Neural cell (in vitro differentiated cells): Measurements from ENCODE around the gene N4BP2. TPM values are rescaled to one million over a fixed set of nuclear protein-coding genes. Genes with fewer than 3 reads are reported as not detected.

Experiments
- H2AFZ ChIP-seq: fragments of 200-600, 300-800 bp; sonication (generic), shearing (Covaris generic); 2 replicates; pipeline ENCODE4 v1.6.0; 2014; ENCODE audit warnings: low read depth, mild to moderate bottlenecking, antibody characterized with exemption, low read length, moderate library complexity
- H3F3A ChIP-seq: fragments of 200-600 bp; shearing (Covaris generic); 2 replicates; pipeline ENCODE4 v1.6.1; 2016; ENCODE audit warnings: mild to moderate bottlenecking, moderate library complexity, mixed read lengths, antibody characterized with exemption, low read length; ENCODE audit not compliant: insufficient read depth, poor library complexity, severe bottlenecking
- H3K27ac ChIP-seq: fragments of 200-600, 300-800 bp; sonication (generic), shearing (Covaris generic); 2 replicates; pipeline ENCODE4 v1.5.1; 2014; ENCODE audit warnings: mild to moderate bottlenecking, low read length, moderate library complexity
- H3K27me3 ChIP-seq: fragments of 300-800, 200-600 bp; sonication (generic), shearing (Covaris generic); 2 replicates; pipeline ENCODE4 v1.6.0; 2014; ENCODE audit warnings: mild to moderate bottlenecking, low read depth, low read length, moderate library complexity; ENCODE audit not compliant: insufficient read depth
- H3K36me3 ChIP-seq: fragments of 300-800, 200-600 bp; sonication (generic), shearing (Covaris generic); 2 replicates; pipeline ENCODE4 v1.5.1; 2014; ENCODE audit warnings: mild to moderate bottlenecking, antibody characterized with exemption, low read length, moderate library complexity; ENCODE audit not compliant: insufficient read depth
- H3K4me2 ChIP-seq: fragments of 300-800, 200-600 bp; sonication (generic), shearing (Covaris generic); 2 replicates; pipeline ENCODE4 v1.6.0; 2014; ENCODE audit warnings: mild to moderate bottlenecking, low read length
- H3K4me3 ChIP-seq: fragments of 300-800, 200-600 bp; sonication (generic), shearing (Covaris generic); 2 replicates; pipeline ENCODE4 v1.5.1; 2014; ENCODE audit warnings: mild to moderate bottlenecking, low read length, moderate library complexity
- H3K79me2 ChIP-seq: fragments of 200-600 bp; shearing (Covaris generic); replicated peaks from 2 replicates; pipeline ENCODE4 v1.6.0; 2014; ENCODE audit warnings: mild to moderate bottlenecking, low read length, moderate library complexity; ENCODE audit not compliant: insufficient read depth
- H3K9ac ChIP-seq: fragments of 300-800, 200-600 bp; sonication (generic), shearing (Covaris generic); 2 replicates; pipeline ENCODE4 v1.6.1; 2016; ENCODE audit warnings: mild to moderate bottlenecking, low read length, mixed read lengths
- H3K9me2 ChIP-seq: fragments of 200-600 bp; shearing (Covaris generic); 2 replicates; pipeline ENCODE4 v1.6.1; 2016; ENCODE audit warnings: mild to moderate bottlenecking, low read length, mixed read lengths; ENCODE audit not compliant: insufficient read depth
- H3K9me3 ChIP-seq: fragments of 200-600, 300-800 bp; sonication (generic), shearing (Covaris generic); 2 replicates; pipeline ENCODE4 v1.6.1; 2016; ENCODE audit warnings: mild to moderate bottlenecking, mixed run types, low read length, moderate library complexity, mixed read lengths
- H4K20me1 ChIP-seq: fragments of 200-600 bp; shearing (Covaris generic); 2 replicates; pipeline ENCODE4 v1.6.1; 2016; ENCODE audit warnings: mild to moderate bottlenecking, mixed run types; ENCODE audit not compliant: insufficient read depth
- CTCF ChIP-seq: fragments of 450-650 bp; IDR thresholded peaks from 2 replicates; pipeline ENCODE4 v1.5.1; 2014; ENCODE audit warnings: antibody characterized with exemption, mild to moderate bottlenecking, moderate library complexity; ENCODE audit not compliant: poor library complexity, severe bottlenecking
- EP300 ChIP-seq: fragments of 450-650 bp; conservative IDR thresholded peaks from 2 replicates; pipeline ENCODE4 v1.6.1; 2014; ENCODE audit warnings: antibody characterized with exemption, mild to moderate bottlenecking, moderate library complexity; ENCODE audit not compliant: poor library complexity, severe bottlenecking
- EZH2 ChIP-seq: fragments of 200-600, 300-800 bp; shearing (Covaris generic), sonication (generic); IDR thresholded peaks from 2 replicates; pipeline ENCODE4 v1.6.1; 2014; ENCODE audit warnings: antibody characterized with exemption, low read length, borderline replicate concordance, mild to moderate bottlenecking; ENCODE audit not compliant: insufficient read depth, poor library complexity, severe bottlenecking
- MXI1 ChIP-seq: fragments of 450-650 bp; conservative IDR thresholded peaks from 2 replicates; pipeline ENCODE4 v1.6.1; 2014; ENCODE audit warnings: antibody characterized with exemption, mild to moderate bottlenecking; ENCODE audit not compliant: poor library complexity, severe bottlenecking
- POLR2AphosphoS5 ChIP-seq: IDR thresholded peaks from 2 replicates; pipeline ENCODE4 v1.6.1; 2012
- RAD21 ChIP-seq: fragments of 450-650 bp; conservative IDR thresholded peaks from 2 replicates; pipeline ENCODE4 v1.6.1; 2014; ENCODE audit warnings: antibody characterized with exemption, mild to moderate bottlenecking, moderate library complexity
- REST ChIP-seq: IDR thresholded peaks from 2 replicates; pipeline ENCODE4 v1.6.1; 2012; ENCODE audit warnings: borderline replicate concordance
- SMC3 ChIP-seq: fragments of 450-650 bp; conservative IDR thresholded peaks from 2 replicates; pipeline ENCODE4 v1.6.1; 2014; ENCODE audit warnings: antibody characterized with exemption, mild to moderate bottlenecking, moderate library complexity; ENCODE audit not compliant: poor library complexity
- TAF1 ChIP-seq: IDR thresholded peaks from 2 replicates; pipeline ENCODE4 v1.6.1; 2012; ENCODE audit warnings: low read depth
- polyA plus RNA-seq: library from polyadenylated mRNA; depleted of rRNA; stranded (reverse); fragments of >200 nt; gene quantifications from 2 replicates; pipeline ENCODE4 v1.2.3, GENCODE V29; 2014

The N4BP2 gene
- polyA plus RNA-seq, 1 donor from 2014 or later: 28.1 TPM

- no peak overlapping the region for H3K27ac ChIP-seq
- no peaks in the 10 kb centered on the region for H3F3A ChIP-seq
- H3K79me2 ChIP-seq: no peaks in the 10 kb centered on the region
- TF ChIP-seq CTCF: no peak
- no peak for TF ChIP-seq MXI1
- TF ChIP-seq TAF1: no peak
- no peak for TF ChIP-seq EZH2
- TF ChIP-seq REST: no peak
- TF ChIP-seq RAD21: no peak
- no peak for TF ChIP-seq POLR2AphosphoS5
- no peak for TF ChIP-seq SMC3
- TF ChIP-seq EP300: no peak
- H3K9ac ChIP-seq: no peak overlapping the region
- H2AFZ ChIP-seq: no peak overlapping the region
- H3K9me2 ChIP-seq: no peaks in the 10 kb centered on the region
- no peaks in the 10 kb centered on the region for H4K20me1 ChIP-seq
- H3K36me3 ChIP-seq: no peaks in the 10 kb centered on the region
- no peaks in the 10 kb centered on the region for H3K27me3 ChIP-seq
- H3K4me3 ChIP-seq: no peak overlapping the region
- H3K9me3 ChIP-seq: no peaks in the 10 kb centered on the region
- no peak overlapping the region for H3K4me2 ChIP-seq
These were observed 122.7 kb downstream of the N4BP2 start for GRCh38 chr4:40179360-40179759.

- H3K9ac ChIP-seq: no peak overlapping the region
These were observed 123.7 kb downstream of the N4BP2 start for GRCh38 chr4:40180356-40180755.

More at GRCh38 chr4:40180356-40180755, 123.7 kb downstream of the N4BP2 start:
- no peak overlapping the region for H3K4me2 ChIP-seq
- H3K9me2 ChIP-seq: no peaks in the 10 kb centered on the region
- no peaks in the 10 kb centered on the region for H4K20me1 ChIP-seq
- H3K79me2 ChIP-seq: no peaks in the 10 kb centered on the region
- H2AFZ ChIP-seq: no peak overlapping the region
- TF ChIP-seq CTCF (no peak), REST (no peak), TAF1 (no peak), EP300 (no peak), RAD21 (no peak), SMC3 (no peak), EZH2 (no peak), POLR2AphosphoS5 (no peak), MXI1 (no peak)
- H3F3A ChIP-seq: no peaks in the 10 kb centered on the region
- H3K27me3 ChIP-seq: no peaks in the 10 kb centered on the region
- no peak overlapping the region for H3K27ac ChIP-seq
- no peaks in the 10 kb centered on the region for H3K9me3 ChIP-seq
- no peaks in the 10 kb centered on the region for H3K36me3 ChIP-seq
- H3K4me3 ChIP-seq: no peak overlapping the region
